Activated naive CD8-positive, alpha-beta T cell treated with anti-CD3 and anti-CD28 coated beads, Interleukin-2, amount 10 ng/mL, durations not matched to agents 7 days and 5 days (primary cell): Measurements from ENCODE around the gene PAM16. TPM values are rescaled to one million over a fixed set of nuclear protein-coding genes. Genes with fewer than 3 reads are reported as not detected.
A peak's percentile ranks its signal among the peaks of the same experiment; 100 is the strongest.

Experiments
- ATAC-seq: fragments of 150-1000 bp; cut with Tn5 transposase; one replicate; pipeline ENCODE4 v1.10.0; 2021; ENCODE audit warnings: low read depth, moderate library complexity
- POLR2A ChIA-PET: fragments of 350-600 bp; sonication (Branson Sonifier 250); formaldehyde crosslinking; loops from one replicate; lab custom pipeline; 2021; ENCODE audit warnings: antibody characterized with exemption; lab: Charles Lee
- DNase-seq: peaks from one replicate; pipeline ENCODE4 v3.0.0; 2021
- H3K27ac Mint-ChIP-seq: one replicate; pipeline ENCODE4 v1.8.0; 2022; ENCODE audit warnings: mild to moderate bottlenecking, mixed read lengths
- H3K27me3 Mint-ChIP-seq: one replicate; pipeline ENCODE4 v1.8.0; 2022; ENCODE audit warnings: mild to moderate bottlenecking, moderate library complexity, mixed read lengths
- H3K36me3 Mint-ChIP-seq: one replicate; pipeline ENCODE4 v1.8.0; 2021; ENCODE audit warnings: mild to moderate bottlenecking, mixed read lengths
- H3K4me1 Mint-ChIP-seq: one replicate; pipeline ENCODE4 v1.8.0; 2021; ENCODE audit warnings: mixed read lengths
- H3K4me3 Mint-ChIP-seq: one replicate; pipeline ENCODE4 v1.8.0; 2022; ENCODE audit warnings: mild to moderate bottlenecking, moderate library complexity, mixed read lengths
- H3K9me3 Mint-ChIP-seq: one replicate; pipeline ENCODE4 v1.8.0; 2021; ENCODE audit warnings: mixed read lengths
- total RNA-seq, 2 experiments: library from RNA; stranded (reverse); gene quantifications; one replicate each; pipeline ENCODE4 v1.2.3, GENCODE V29; 2021

The PAM16 gene
- total RNA-seq, 2 experiments from 2014 or later, result 42.5 to 50.0 TPM

GRCh38 chr16:4361033-4361943 lies 10.2 kb upstream of the PAM16 start:
- H3K4me1 Mint-ChIP-seq, result no peaks in the 10 kb centered on the region
- POLR2A ChIA-PET, result no interaction called here
- ATAC-seq, result no peak
- H3K36me3 Mint-ChIP-seq, result peaks cover 10% of the 10 kb centered on the region
- H3K9me3 Mint-ChIP-seq, result no peaks in the 10 kb centered on the region
- no peak for DNase-seq
- no peak overlapping the region for H3K27ac Mint-ChIP-seq
- H3K4me3 Mint-ChIP-seq, result no peak overlapping the region
- H3K27me3 Mint-ChIP-seq, result no peaks in the 10 kb centered on the region

GRCh38 chr16:4360538-4361021 lies 9.5 kb upstream of the PAM16 start:
- Mint-ChIP-seq H3K9me3 (no peaks in the 10 kb centered on the region), H3K36me3 (peaks cover 10% of the 10 kb centered on the region), H3K27ac (no peak overlapping the region), H3K4me1 (no peaks in the 10 kb centered on the region), H3K27me3 (no peaks in the 10 kb centered on the region), H3K4me3 (no peak overlapping the region)
- DNase-seq, result no peak
- ATAC-seq, result peak; percentile 21
- POLR2A ChIA-PET, result no interaction called here

GRCh38 chr16:4359914-4360313 lies 8.8 kb upstream of the PAM16 start:
- Mint-ChIP-seq H3K4me3 (no peak overlapping the region), H3K4me1 (no peaks in the 10 kb centered on the region), H3K9me3 (no peaks in the 10 kb centered on the region), H3K27me3 (no peaks in the 10 kb centered on the region), H3K27ac (no peak overlapping the region), H3K36me3 (peaks cover 11% of the 10 kb centered on the region)
- POLR2A ChIA-PET, result interaction anchor here (0.6 kb wide), 1 partner anchor 79 kb away, joined by 3 read pairs; no protein-coding TSS in a partner anchor
- no peak for DNase-seq
- ATAC-seq, result no peak

- no peaks in the 10 kb centered on the region for H3K4me1 Mint-ChIP-seq
- no peaks in the 10 kb centered on the region for H3K9me3 Mint-ChIP-seq
- ATAC-seq, result peak; percentile 63
- H3K36me3 Mint-ChIP-seq, result peaks cover 13% of the 10 kb centered on the region
- POLR2A ChIA-PET, result interaction anchor here (0.6 kb wide), 2 partner anchors 80 to 450 kb away, joined by 3 to 4 read pairs; no protein-coding TSS in a partner anchor
- H3K27me3 Mint-ChIP-seq, result no peaks in the 10 kb centered on the region
- peak; percentile 78 for DNase-seq
- no peak overlapping the region for H3K4me3 Mint-ChIP-seq
- H3K27ac Mint-ChIP-seq, result no peak overlapping the region
These were observed 7.9 kb upstream of the PAM16 start for GRCh38 chr16:4358831-4359561.

- H3K9me3 Mint-ChIP-seq, result no peaks in the 10 kb centered on the region
- peaks cover 7% of the 10 kb centered on the region for H3K36me3 Mint-ChIP-seq
- no peak for ATAC-seq
- H3K4me1 Mint-ChIP-seq, result no peaks in the 10 kb centered on the region
- H3K4me3 Mint-ChIP-seq, result no peak overlapping the region
- H3K27ac Mint-ChIP-seq, result no peak overlapping the region
- H3K27me3 Mint-ChIP-seq, result no peaks in the 10 kb centered on the region
- DNase-seq, result no peak
- POLR2A ChIA-PET, result interaction anchor here (0.6 kb wide), 1 partner anchor 451 kb away, joined by 4 read pairs; no protein-coding TSS in a partner anchor
These were observed 7.1 kb upstream of the PAM16 start for GRCh38 chr16:4358236-4358635.

- Mint-ChIP-seq H3K27ac (no peak overlapping the region), H3K27me3 (no peaks in the 10 kb centered on the region), H3K9me3 (no peaks in the 10 kb centered on the region), H3K36me3 (peaks cover 7% of the 10 kb centered on the region), H3K4me1 (peaks cover under 1% of the 10 kb centered on the region), H3K4me3 (no peak overlapping the region)
- ATAC-seq (no peak), DNase-seq (no peak)
- POLR2A ChIA-PET, result no interaction called here
These were observed 5.7 kb upstream of the PAM16 start for GRCh38 chr16:4356820-4357219.

- Mint-ChIP-seq H3K4me3 (no peak overlapping the region), H3K27me3 (no peaks in the 10 kb centered on the region), H3K4me1 (peaks cover 6% of the 10 kb centered on the region), H3K9me3 (no peaks in the 10 kb centered on the region), H3K36me3 (peaks cover 7% of the 10 kb centered on the region), H3K27ac (no peak overlapping the region)
- DNase-seq (no peak), ATAC-seq (no peak)
- POLR2A ChIA-PET, result no interaction called here
These were observed 3.6 kb upstream of the PAM16 start for GRCh38 chr16:4354512-4355409.

- no peak overlapping the region for H3K4me3 Mint-ChIP-seq
- H3K9me3 Mint-ChIP-seq, result no peaks in the 10 kb centered on the region
- peaks cover 6% of the 10 kb centered on the region for H3K4me1 Mint-ChIP-seq
- H3K27me3 Mint-ChIP-seq, result no peaks in the 10 kb centered on the region
- ATAC-seq (no peak), DNase-seq (no peak)
- no peak overlapping the region for H3K27ac Mint-ChIP-seq
- H3K36me3 Mint-ChIP-seq, result peaks cover 3% of the 10 kb centered on the region
- POLR2A ChIA-PET, result interaction anchor here (0.7 to 1.1 kb wide), 3 partner anchors 16 to 81 kb away, joined by 3 to 4 read pairs (median 3); partner anchors contain the start of gene TFAP4
These were observed 2.6 kb upstream of the PAM16 start for GRCh38 chr16:4353675-4354074.

- Mint-ChIP-seq H3K36me3 (peaks cover 5% of the 10 kb centered on the region), H3K4me3 (no peak overlapping the region), H3K9me3 (no peaks in the 10 kb centered on the region), H3K4me1 (peaks cover 9% of the 10 kb centered on the region), H3K27ac (no peak overlapping the region), H3K27me3 (no peaks in the 10 kb centered on the region)
- POLR2A ChIA-PET, result interaction anchor here (0.7 to 1.1 kb wide), 3 partner anchors 17 to 80 kb away, joined by 3 to 4 read pairs (median 3); partner anchors contain the start of gene TFAP4
- DNase-seq (no peak), ATAC-seq (no peak)
These were observed 1.7 kb upstream of the PAM16 start for GRCh38 chr16:4352843-4353242.

GRCh38 chr16:4351880-4352279 lies 759 bp upstream of the PAM16 start:
- Mint-ChIP-seq H3K27me3 (no peaks in the 10 kb centered on the region), H3K27ac (no peak overlapping the region), H3K36me3 (peaks cover 5% of the 10 kb centered on the region), H3K4me3 (no peak overlapping the region), H3K4me1 (peaks cover 9% of the 10 kb centered on the region), H3K9me3 (no peaks in the 10 kb centered on the region)
- POLR2A ChIA-PET, result interaction anchor here (0.9 to 2.3 kb wide), 4 partner anchors 44 to 81 kb away, joined by 3 to 12 read pairs (median 8); partner anchors contain the start of genes CORO7 and TFAP4
- no peak for DNase-seq
- no peak for ATAC-seq

- Mint-ChIP-seq H3K36me3 (peaks cover 5% of the 10 kb centered on the region), H3K27me3 (no peaks in the 10 kb centered on the region), H3K9me3 (no peaks in the 10 kb centered on the region), H3K4me1 (peaks cover 9% of the 10 kb centered on the region), H3K4me3 (peak overlapping the region; percentile 94), H3K27ac (peak overlapping the region; percentile 91)
- POLR2A ChIA-PET, result interaction anchor here (0.6 to 2.3 kb wide), 11 partner anchors 19 to 274 kb away, joined by 3 to 12 read pairs (median 4); partner anchors contain the start of genes CORO7, MGRN1 and TFAP4
- DNase-seq, result no peak
- no peak for ATAC-seq
These were observed 745 bp downstream of the PAM16 start for GRCh38 chr16:4350365-4350786.

- peaks cover 2% of the 10 kb centered on the region for H3K36me3 Mint-ChIP-seq
- H3K9me3 Mint-ChIP-seq, result no peaks in the 10 kb centered on the region
- POLR2A ChIA-PET, result no interaction called here
- ATAC-seq (no peak), DNase-seq (no peak)
- peaks cover 9% of the 10 kb centered on the region for H3K4me1 Mint-ChIP-seq
- H3K27ac Mint-ChIP-seq, result no peak overlapping the region
- H3K27me3 Mint-ChIP-seq, result no peaks in the 10 kb centered on the region
- no peak overlapping the region for H3K4me3 Mint-ChIP-seq
These were observed 1.8 kb downstream of the PAM16 start for GRCh38 chr16:4349332-4349731.
